Uterus (tissue), 4 donors: ENCODE results near the gene ABTB1. TPM values are rescaled to one million over a fixed set of nuclear protein-coding genes. Genes with fewer than 3 reads are reported as not detected.

Experiments
- DNase-seq, 2 donors: peaks; one replicate each; pipeline ENCODE4 v3.0.0-alpha.2; 2019 to 2020
- H3K27ac ChIP-seq, 2 donors: fragments of 200-600 bp; sonication (generic); 1 replicate in 1 of 2; 2 replicates in 1 of 2; pipeline ENCODE4 v1.5.1; 2016 to 2018
- H3K27me3 ChIP-seq, 2 donors: fragments of 200-600 bp; sonication (generic); one replicate each; pipeline ENCODE4 v1.5.1; 2018 to 2019; ENCODE audit warnings: control low read depth in 1 of 2
- H3K36me3 ChIP-seq, 2 donors: fragments of 200-600 bp; sonication (generic); one replicate each; pipeline ENCODE4 v1.5.1; 2019; ENCODE audit warnings: control low read depth in 1 of 2
- H3K4me1 ChIP-seq, 2 donors: fragments of 200-600 bp; sonication (generic); one replicate each; pipeline ENCODE4 v1.5.1; 2018 to 2019; ENCODE audit warnings: control low read depth in 1 of 2
- H3K4me3 ChIP-seq, 2 donors: fragments of 200-600 bp; sonication (generic); 1 replicate in 1 of 2; 2 replicates in 1 of 2; pipeline ENCODE4 v1.5.1; 2018 to 2019; ENCODE audit warnings: mild to moderate bottlenecking in 1 of 2
- H3K9me3 ChIP-seq, 2 donors: fragments of 200-600 bp; sonication (generic); one replicate each; pipeline ENCODE4 v1.5.1; 2019; ENCODE audit warnings: control low read depth in 1 of 2
- CTCF ChIP-seq, 4 experiments: fragments of 200-600 bp in 2 of 4; fragments of 450-650 bp in 2 of 4; sonication (generic) in 2 of 4; IDR thresholded peaks; one replicate each; pipeline ENCODE4 v1.5.1; 2016 to 2019; ENCODE audit warnings: antibody characterized with exemption in 4 of 4, mild to moderate bottlenecking in 2 of 4, moderate library complexity in 1 of 4
- POLR2A ChIP-seq, 2 donors: fragments of 450-650 bp; IDR thresholded peaks; one replicate each; pipeline ENCODE4 v1.6.1; 2016; ENCODE audit warnings: antibody characterized with exemption in 2 of 2, mild to moderate bottlenecking in 1 of 2, moderate library complexity in 1 of 2
- intact Hi-C: fragments of 100-400 bp; cut with DNase I; formaldehyde crosslinking; loops from one replicate; pipeline ENCODE4 v1.15.1; 2023; ENCODE audit warnings: low total_unique reads
- total RNA-seq, 4 donors: library from RNA; depleted of rRNA in 3 of 4; stranded (reverse); fragments of >200 nt in 3 of 4; gene quantifications; one replicate each; pipeline versions ENCODE4 v1.1.0 to v1.2.4, GENCODE V29; 2014 to 2023
- donor health status: DM: yes; HTN: yes; CAD: no.

Gene ABTB1
- total RNA-seq, 4 donors from 2014 or later, result 14.4 to 42.8 (median 28.8) TPM

GRCh38 chr3:127671523-127672428, 976 bp upstream of the ABTB1 start:
- H3K9me3 ChIP-seq, result no peaks in the 10 kb centered on the region
- DNase-seq, result peak in 1 of 2 donors; percentile 45
- H3K4me3 ChIP-seq, result peak overlapping the region; percentile 49 to 85
- H3K27me3 ChIP-seq, result no peaks in the 10 kb centered on the region
- peaks cover 0 to 7% of the 10 kb centered on the region in 2 donors for H3K4me1 ChIP-seq
- intact Hi-C loops, result loop anchor here (10.0 kb wide), 1 partner anchor 77 kb away; the partner anchor contains the start of genes MCM2 and TPRA1
- H3K27ac ChIP-seq, result peak overlapping the region; percentile 89 to 94
- H3K36me3 ChIP-seq, result no peaks in the 10 kb centered on the region
- TF ChIP-seq POLR2A (IDR thresholded peaks at IDR 0.05) (no peak), CTCF (IDR thresholded peaks at IDR 0.05) (no peak)

GRCh38 chr3:127673191-127674100, 694 bp downstream of the ABTB1 start:
- H3K4me1 ChIP-seq, result peaks cover 0 to 7% of the 10 kb centered on the region in 2 donors

GRCh38 chr3:127674101-127674721, 1.5 kb downstream of the ABTB1 start:
- Histone ChIP-seq H3K4me1 (peaks cover 0 to 7% of the 10 kb centered on the region in 2 donors), H3K4me3 (peak overlapping the region; percentile 49 to 85), H3K27me3 (no peaks in the 10 kb centered on the region), H3K36me3 (no peaks in the 10 kb centered on the region), H3K9me3 (no peaks in the 10 kb centered on the region), H3K27ac (peak overlapping the region; percentile 89 to 94)
- intact Hi-C loops, result loop anchor here (10.0 kb wide), 1 partner anchor 79 kb away; the partner anchor contains the start of genes MCM2 and TPRA1
- TF ChIP-seq CTCF (IDR thresholded peaks at IDR 0.05), result no peak
- TF ChIP-seq POLR2A (IDR thresholded peaks at IDR 0.05), result no peak
- DNase-seq, result peak in 1 of 2 donors; percentile 13

More at GRCh38 chr3:127673191-127674100, 694 bp downstream of the ABTB1 start:
- DNase-seq, result peak; percentile 51 to 62
- Histone ChIP-seq H3K27me3 (no peaks in the 10 kb centered on the region), H3K9me3 (no peaks in the 10 kb centered on the region), H3K4me3 (peak overlapping the region; percentile 49 to 85), H3K27ac (peak overlapping the region; percentile 89 to 94), H3K36me3 (no peaks in the 10 kb centered on the region)
- intact Hi-C loops, result loop anchor here (10.0 kb wide), 1 partner anchor 79 kb away; the partner anchor contains the start of genes MCM2 and TPRA1
- no peak for TF ChIP-seq CTCF (IDR thresholded peaks at IDR 0.05)
- no peak for TF ChIP-seq POLR2A (IDR thresholded peaks at IDR 0.05)

GRCh38 chr3:127674790-127675189, 2.0 kb downstream of the ABTB1 start:
- no peaks in the 10 kb centered on the region for H3K36me3 ChIP-seq
- TF ChIP-seq POLR2A (IDR thresholded peaks at IDR 0.05) (no peak), CTCF (IDR thresholded peaks at IDR 0.05) (no peak)
- H3K9me3 ChIP-seq, result no peaks in the 10 kb centered on the region
- intact Hi-C loops, result loop anchor here (10.0 kb wide), 1 partner anchor 80 kb away; the partner anchor contains the start of genes MCM2 and TPRA1
- DNase-seq, result peak in 1 of 2 donors; percentile 9
- H3K27me3 ChIP-seq, result no peaks in the 10 kb centered on the region
- no peak overlapping the region for H3K4me3 ChIP-seq
- peaks cover 0 to 7% of the 10 kb centered on the region in 2 donors for H3K4me1 ChIP-seq
- H3K27ac ChIP-seq, result no peak overlapping the region
